Esophagus mucosa (tissue), 1 donor: Measurements from ENCODE around the gene CABLES2. TPM values are rescaled to one million over a fixed set of nuclear protein-coding genes. Genes with fewer than 3 reads are reported as not detected.
A peak's percentile ranks its signal among the peaks of the same experiment; 100 is the strongest.

Source experiments
- ATAC-seq: fragments of 200-7000 bp; cut with Tn5 transposase; one replicate; pipeline ENCODE4 v1.9.1; 2020
- total RNA-seq: library from RNA; stranded (reverse); gene quantifications from one replicate; pipeline ENCODE4 v1.2.4, GENCODE V29; 2023
- donor health status: DM: yes; HTN: yes; CAD: no.

The CABLES2 gene
- 2.4 TPM for total RNA-seq

GRCh38 chr20:62407221-62407992 lies at the start of gene CABLES2:
CABLES2 (minus strand) TSS chr20:62407285; CDS start chr20:62407276, 9 bp downstream.
- peak; percentile 85 for ATAC-seq

GRCh38 chr20:62455929-62456328 lies 48.8 kb upstream of the CABLES2 start:
- ATAC-seq = no peak

- no peak for ATAC-seq
Observed at GRCh38 chr20:62454904-62455636, 48.0 kb upstream of the CABLES2 start.

- ATAC-seq = peak; percentile 14
Observed at GRCh38 chr20:62453186-62453808, 46.2 kb upstream of the CABLES2 start.

- peak; percentile 57 for ATAC-seq
Observed at GRCh38 chr20:62452475-62453095, 45.5 kb upstream of the CABLES2 start.

- ATAC-seq = no peak
Observed at GRCh38 chr20:62451970-62452369, 44.9 kb upstream of the CABLES2 start.

- ATAC-seq = no peak
Observed at GRCh38 chr20:62451156-62451767, 44.2 kb upstream of the CABLES2 start.

- no peak for ATAC-seq
Observed at GRCh38 chr20:62449951-62450691, 43.0 kb upstream of the CABLES2 start.

- no peak for ATAC-seq
Observed at GRCh38 chr20:62448788-62449187, 41.7 kb upstream of the CABLES2 start.

GRCh38 chr20:62448038-62448437 lies 41.0 kb upstream of the CABLES2 start:
- no peak for ATAC-seq

GRCh38 chr20:62446888-62447869 lies 40.1 kb upstream of the CABLES2 start:
- ATAC-seq = no peak

- ATAC-seq = no peak
Observed at GRCh38 chr20:62446481-62446880, 39.4 kb upstream of the CABLES2 start.

GRCh38 chr20:62445553-62446340 lies 38.7 kb upstream of the CABLES2 start:
- ATAC-seq = no peak

GRCh38 chr20:62444286-62444685 lies 37.2 kb upstream of the CABLES2 start:
- no peak for ATAC-seq

GRCh38 chr20:62441987-62442539 lies 35.0 kb upstream of the CABLES2 start:
- ATAC-seq = no peak

GRCh38 chr20:62439218-62439617 lies 32.1 kb upstream of the CABLES2 start:
- no peak for ATAC-seq

- no peak for ATAC-seq
Observed at GRCh38 chr20:62437927-62438326, 30.8 kb upstream of the CABLES2 start.

- no peak for ATAC-seq
Observed at GRCh38 chr20:62437496-62437895, 30.4 kb upstream of the CABLES2 start.

GRCh38 chr20:62436692-62437091 lies 29.6 kb upstream of the CABLES2 start:
- no peak for ATAC-seq
